HL-60 (cell line): ENCODE data around the gene WHAMM.

ENCODE experiments used
- GABPA ChIP-seq: IDR thresholded peaks from 2 replicates; pipeline ENCODE4 v1.6.1; 2012; ENCODE audit warnings: low read depth
- POLR2AphosphoS5 ChIP-seq: IDR thresholded peaks from 2 replicates; pipeline ENCODE4 v1.6.1; 2012; ENCODE audit warnings: low read depth
- SPI1 ChIP-seq: IDR thresholded peaks from 2 replicates; pipeline ENCODE4 v1.6.1; 2012; ENCODE audit warnings: low read depth, mild to moderate bottlenecking, borderline replicate concordance
- TF ChIP-seq, protein P1 (sequence below): IDR thresholded peaks from one replicate; pipeline ENCODE4 v1.5.1; 2011; ENCODE audit warnings: low read length, control low read depth, inconsistent platforms; ENCODE audit not compliant: insufficient read depth
- TF ChIP-seq, protein P2 (sequence below): IDR thresholded peaks from 2 replicates; pipeline ENCODE4 v1.6.1; 2012; ENCODE audit warnings: low read depth; ENCODE audit not compliant: insufficient replicate concordance

DNA sequence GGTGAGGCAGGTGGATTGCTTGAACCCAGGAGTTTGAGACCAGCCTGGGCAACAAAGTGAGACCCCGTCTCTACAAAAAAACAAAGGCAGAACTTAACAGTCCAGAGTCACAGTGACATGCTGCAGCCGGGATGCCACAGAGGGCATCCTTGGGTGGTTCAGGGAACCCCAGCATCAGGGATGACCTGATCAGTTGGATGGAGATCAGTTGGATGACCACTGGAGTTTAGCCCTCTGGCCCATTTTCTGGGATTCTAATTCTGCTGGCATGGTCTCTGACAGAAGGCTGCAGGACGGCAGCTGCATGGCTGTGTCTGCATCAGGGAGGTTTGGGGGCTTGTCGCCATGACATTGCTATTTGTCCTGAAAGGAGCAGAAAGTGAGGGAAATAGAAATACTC, 19.8 kb downstream of the WHAMM start:
- TF ChIP-seq, protein P1, sequence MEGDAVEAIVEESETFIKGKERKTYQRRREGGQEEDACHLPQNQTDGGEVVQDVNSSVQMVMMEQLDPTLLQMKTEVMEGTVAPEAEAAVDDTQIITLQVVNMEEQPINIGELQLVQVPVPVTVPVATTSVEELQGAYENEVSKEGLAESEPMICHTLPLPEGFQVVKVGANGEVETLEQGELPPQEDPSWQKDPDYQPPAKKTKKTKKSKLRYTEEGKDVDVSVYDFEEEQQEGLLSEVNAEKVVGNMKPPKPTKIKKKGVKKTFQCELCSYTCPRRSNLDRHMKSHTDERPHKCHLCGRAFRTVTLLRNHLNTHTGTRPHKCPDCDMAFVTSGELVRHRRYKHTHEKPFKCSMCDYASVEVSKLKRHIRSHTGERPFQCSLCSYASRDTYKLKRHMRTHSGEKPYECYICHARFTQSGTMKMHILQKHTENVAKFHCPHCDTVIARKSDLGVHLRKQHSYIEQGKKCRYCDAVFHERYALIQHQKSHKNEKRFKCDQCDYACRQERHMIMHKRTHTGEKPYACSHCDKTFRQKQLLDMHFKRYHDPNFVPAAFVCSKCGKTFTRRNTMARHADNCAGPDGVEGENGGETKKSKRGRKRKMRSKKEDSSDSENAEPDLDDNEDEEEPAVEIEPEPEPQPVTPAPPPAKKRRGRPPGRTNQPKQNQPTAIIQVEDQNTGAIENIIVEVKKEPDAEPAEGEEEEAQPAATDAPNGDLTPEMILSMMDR = no peak
- TF ChIP-seq, protein P2, sequence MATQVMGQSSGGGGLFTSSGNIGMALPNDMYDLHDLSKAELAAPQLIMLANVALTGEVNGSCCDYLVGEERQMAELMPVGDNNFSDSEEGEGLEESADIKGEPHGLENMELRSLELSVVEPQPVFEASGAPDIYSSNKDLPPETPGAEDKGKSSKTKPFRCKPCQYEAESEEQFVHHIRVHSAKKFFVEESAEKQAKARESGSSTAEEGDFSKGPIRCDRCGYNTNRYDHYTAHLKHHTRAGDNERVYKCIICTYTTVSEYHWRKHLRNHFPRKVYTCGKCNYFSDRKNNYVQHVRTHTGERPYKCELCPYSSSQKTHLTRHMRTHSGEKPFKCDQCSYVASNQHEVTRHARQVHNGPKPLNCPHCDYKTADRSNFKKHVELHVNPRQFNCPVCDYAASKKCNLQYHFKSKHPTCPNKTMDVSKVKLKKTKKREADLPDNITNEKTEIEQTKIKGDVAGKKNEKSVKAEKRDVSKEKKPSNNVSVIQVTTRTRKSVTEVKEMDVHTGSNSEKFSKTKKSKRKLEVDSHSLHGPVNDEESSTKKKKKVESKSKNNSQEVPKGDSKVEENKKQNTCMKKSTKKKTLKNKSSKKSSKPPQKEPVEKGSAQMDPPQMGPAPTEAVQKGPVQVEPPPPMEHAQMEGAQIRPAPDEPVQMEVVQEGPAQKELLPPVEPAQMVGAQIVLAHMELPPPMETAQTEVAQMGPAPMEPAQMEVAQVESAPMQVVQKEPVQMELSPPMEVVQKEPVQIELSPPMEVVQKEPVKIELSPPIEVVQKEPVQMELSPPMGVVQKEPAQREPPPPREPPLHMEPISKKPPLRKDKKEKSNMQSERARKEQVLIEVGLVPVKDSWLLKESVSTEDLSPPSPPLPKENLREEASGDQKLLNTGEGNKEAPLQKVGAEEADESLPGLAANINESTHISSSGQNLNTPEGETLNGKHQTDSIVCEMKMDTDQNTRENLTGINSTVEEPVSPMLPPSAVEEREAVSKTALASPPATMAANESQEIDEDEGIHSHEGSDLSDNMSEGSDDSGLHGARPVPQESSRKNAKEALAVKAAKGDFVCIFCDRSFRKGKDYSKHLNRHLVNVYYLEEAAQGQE = no peak
- no peak for TF ChIP-seq POLR2AphosphoS5
- TF ChIP-seq GABPA = no peak
- no peak for TF ChIP-seq SPI1
